HepG2 (cell line): ENCODE data around the gene IGBP1. TPM values are rescaled to one million over a fixed set of nuclear protein-coding genes. Genes with fewer than 3 reads are reported as not detected.

ENCODE experiments used
- CREB1 ChIP-seq, 2 experiments: fragments of 450-650 bp in 1 of 2; IDR thresholded peaks; 2 replicates each; pipeline ENCODE4 v1.6.1; 2016 to 2017; ENCODE audit warnings: control low read depth in 1 of 2, mild to moderate bottlenecking in 1 of 2, missing compliant biosample characterization in 1 of 2, missing genetic modification characterization in 1 of 2
- ESRRA ChIP-seq: sonication (generic); formaldehyde crosslinking; IDR thresholded peaks from 2 replicates; pipeline ENCODE4 v1.5.1; 2020; ENCODE audit warnings: mild to moderate bottlenecking, low read depth, missing genetic modification reagents
- JUN ChIP-seq: sonication (generic); formaldehyde crosslinking; IDR thresholded peaks from 2 replicates; pipeline ENCODE4 v1.4.0; 2020; ENCODE audit warnings: mild to moderate bottlenecking, missing genetic modification reagents
- KDM2A ChIP-seq: sonication (generic); formaldehyde crosslinking; IDR thresholded peaks from 2 replicates; pipeline ENCODE4 v1.4.0; 2020; ENCODE audit warnings: low read depth, missing genetic modification reagents, borderline replicate concordance
- KDM5A ChIP-seq: fragments of 200-600 bp; sonication (generic); IDR thresholded peaks from 2 replicates; pipeline ENCODE4 v1.7.0; 2018; ENCODE audit warnings: antibody characterized with exemption, mild to moderate bottlenecking, low read length, borderline replicate concordance
- MBD4 ChIP-seq: IDR thresholded peaks from 2 replicates; pipeline ENCODE4 v1.6.1; 2012; ENCODE audit warnings: low read length, inconsistent platforms, borderline replicate concordance
- MZF1 ChIP-seq: sonication (generic); formaldehyde crosslinking; IDR thresholded peaks from 2 replicates; pipeline ENCODE4 v1.8.1; 2023; ENCODE audit warnings: mild to moderate bottlenecking, missing genetic modification reagents, borderline replicate concordance
- SAP130 ChIP-seq: IDR thresholded peaks from 2 replicates; pipeline ENCODE4 v1.6.1; 2016; ENCODE audit warnings: low read depth
- TAF15 ChIP-seq: fragments of 200-400 bp; formaldehyde crosslinking; IDR thresholded peaks from one replicate; pipeline ENCODE4 v1.6.1; 2018; ENCODE audit warnings: mild to moderate bottlenecking, low read depth, low read length; ENCODE audit not compliant: poor library complexity, severe bottlenecking
- TEAD3 ChIP-seq: optimal IDR thresholded peaks from 2 replicates; pipeline ENCODE3; 2016; ENCODE audit warnings: borderline replicate concordance
- YY1 ChIP-seq: IDR thresholded peaks from 2 replicates; pipeline ENCODE4 v1.6.1; 2011; ENCODE audit warnings: low read length, low read depth, moderate library complexity, mild to moderate bottlenecking; ENCODE audit not compliant: insufficient read depth, insufficient replicate concordance
- ZBTB21 ChIP-seq: sonication (generic); formaldehyde crosslinking; IDR thresholded peaks from 2 replicates; pipeline ENCODE4 v1.4.0; 2020; ENCODE audit warnings: missing genetic modification reagents
- ZFP82 ChIP-seq: sonication (generic); formaldehyde crosslinking; IDR thresholded peaks from 2 replicates; pipeline ENCODE4 v1.5.1; 2020; ENCODE audit warnings: mild to moderate bottlenecking, missing genetic modification reagents, borderline replicate concordance
- ZMYM3 ChIP-seq: sonication (generic); formaldehyde crosslinking; IDR thresholded peaks from 2 replicates; pipeline ENCODE4 v1.5.1; 2020; ENCODE audit warnings: mild to moderate bottlenecking, missing genetic modification reagents
- ZNF24 ChIP-seq: fragments of 450-650 bp; IDR thresholded peaks from 2 replicates; pipeline ENCODE4 v1.6.1; 2017; ENCODE audit warnings: antibody characterized with exemption, mild to moderate bottlenecking
- ZNF496 ChIP-seq: sonication (generic); formaldehyde crosslinking; IDR thresholded peaks from 2 replicates; pipeline ENCODE4 v1.8.1; 2023; ENCODE audit warnings: mild to moderate bottlenecking, moderate library complexity, missing genetic modification reagents; ENCODE audit not compliant: insufficient replicate concordance
- ZNF547 ChIP-seq: sonication (generic); formaldehyde crosslinking; IDR thresholded peaks from 2 replicates; pipeline ENCODE4 v1.5.1; 2020; ENCODE audit warnings: mild to moderate bottlenecking, missing genetic modification reagents
- ZNF562 ChIP-seq: sonication (generic); formaldehyde crosslinking; IDR thresholded peaks from 2 replicates; pipeline ENCODE4 v1.8.0; 2022; ENCODE audit warnings: missing genetic modification reagents, borderline replicate concordance
- ZNF572 ChIP-seq: sonication (generic); formaldehyde crosslinking; IDR thresholded peaks from 2 replicates; pipeline ENCODE4 v1.5.1; 2020; ENCODE audit warnings: mild to moderate bottlenecking, missing genetic modification reagents
- ZNF713 ChIP-seq: sonication (generic); formaldehyde crosslinking; IDR thresholded peaks from 2 replicates; pipeline ENCODE4 v1.4.0; 2020; ENCODE audit warnings: mild to moderate bottlenecking, missing genetic modification reagents
- polyA plus RNA-seq, 8 experiments: library from polyadenylated mRNA; depleted of rRNA in 3 of 8; stranded (reverse) in 7 of 8; unstranded in 1 of 8; fragments of >200 nt; fragmentation: Illumina TruSeq in 4 of 8; extraction: Trizol in 4 of 8; gene quantifications; 2 replicates each; pipeline versions ENCODE4 v1.2.1 to v1.2.3, GENCODE V29; 2011 to 2016; ENCODE audit warnings: low read depth in 4 of 8, missing spikeins in 1 of 8, mixed read lengths in 1 of 8; ENCODE audit not compliant: insufficient read depth in 1 of 8
- total RNA-seq, 5 experiments: library from RNA; depleted of rRNA; stranded (reverse); fragments of >200 nt; fragmentation: Illumina TruSeq; extraction: Trizol; gene quantifications; 2 replicates each; pipeline ENCODE4 v1.2.3, GENCODE V29; 2016; ENCODE audit warnings: low read depth in 1 of 5
- TF ChIP-seq, protein P1 (sequence below): sonication (generic); formaldehyde crosslinking; IDR thresholded peaks from 2 replicates; pipeline ENCODE4 v1.4.0; 2020; ENCODE audit warnings: missing genetic modification reagents, borderline replicate concordance
- TF ChIP-seq, protein P2 (sequence below): IDR thresholded peaks from 2 replicates; pipeline ENCODE4 v1.6.1; 2016
- TF ChIP-seq, protein P3 (sequence below): sonication (generic); formaldehyde crosslinking; IDR thresholded peaks from 2 replicates; pipeline ENCODE4 v1.8.0; 2022; ENCODE audit warnings: missing genetic modification reagents, mild to moderate bottlenecking, borderline replicate concordance
- TF ChIP-seq, protein P4 (sequence below): sonication (generic); formaldehyde crosslinking; IDR thresholded peaks from 2 replicates; pipeline ENCODE4 v1.4.0; 2020; ENCODE audit warnings: low read depth, mild to moderate bottlenecking, missing genetic modification reagents

Gene IGBP1
- total and polyA plus RNA-seq, 2 of the 13 experiments (the other 11 are each of a cell fraction or from before 2014, with no cell fraction given) = 59.3 to 103 TPM

DNA sequence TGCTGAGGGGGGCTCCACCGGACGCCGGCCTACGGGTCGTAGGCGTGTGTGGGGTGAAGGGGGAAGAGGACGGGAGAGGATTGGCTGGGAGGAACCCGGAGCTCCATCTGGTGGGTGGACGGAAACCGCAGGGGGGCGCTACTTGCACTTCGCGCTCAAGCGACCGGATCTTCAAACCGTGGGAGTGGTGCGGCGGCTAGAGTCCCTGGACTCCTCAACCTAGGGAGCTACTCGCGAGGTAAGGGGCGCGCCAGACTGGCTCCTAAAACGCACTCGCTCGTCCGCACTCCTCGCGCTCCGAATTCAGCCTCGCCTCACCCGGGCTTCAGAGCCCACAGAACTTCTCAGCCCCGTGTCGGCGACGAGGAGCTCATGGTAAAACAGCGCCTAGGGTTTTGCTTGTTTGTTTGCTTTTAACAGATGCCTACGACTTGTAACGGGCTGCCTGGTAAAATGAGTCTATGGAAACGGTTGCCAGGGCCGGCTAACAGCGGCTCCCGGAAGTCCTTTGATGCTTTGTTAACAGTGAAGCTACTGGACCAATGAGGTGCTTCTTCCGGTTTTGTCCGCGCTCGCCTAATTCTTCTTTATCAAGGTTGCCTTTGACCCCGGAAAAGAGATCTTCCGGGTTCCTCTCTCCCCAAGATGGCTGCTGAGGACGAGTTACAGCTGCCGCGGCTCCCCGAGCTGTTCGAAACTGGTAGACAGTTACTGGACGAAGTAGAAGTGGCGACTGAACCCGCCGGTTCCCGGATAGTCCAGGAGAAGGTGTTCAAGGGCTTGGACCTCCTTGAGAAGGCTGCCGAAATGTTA, at the start of gene IGBP1 (continued):
- no peak for TF ChIP-seq TAF15
- 0 out of 2 replicates have a peak, but pooled peaks have one; percentile 21 for TF ChIP-seq ZNF547 (CRISPR knock-in tag)
- TF ChIP-seq ZFP82 (CRISPR knock-in tag) = no peak
- TF ChIP-seq ZNF572 (CRISPR knock-in tag) = no peak
- no peak for TF ChIP-seq ESRRA
- peak; percentile 93 for TF ChIP-seq YY1
- peak; percentile 66 for TF ChIP-seq KDM5A
- no peak for TF ChIP-seq ZMYM3 (CRISPR knock-in tag)
- TF ChIP-seq, protein P1, sequence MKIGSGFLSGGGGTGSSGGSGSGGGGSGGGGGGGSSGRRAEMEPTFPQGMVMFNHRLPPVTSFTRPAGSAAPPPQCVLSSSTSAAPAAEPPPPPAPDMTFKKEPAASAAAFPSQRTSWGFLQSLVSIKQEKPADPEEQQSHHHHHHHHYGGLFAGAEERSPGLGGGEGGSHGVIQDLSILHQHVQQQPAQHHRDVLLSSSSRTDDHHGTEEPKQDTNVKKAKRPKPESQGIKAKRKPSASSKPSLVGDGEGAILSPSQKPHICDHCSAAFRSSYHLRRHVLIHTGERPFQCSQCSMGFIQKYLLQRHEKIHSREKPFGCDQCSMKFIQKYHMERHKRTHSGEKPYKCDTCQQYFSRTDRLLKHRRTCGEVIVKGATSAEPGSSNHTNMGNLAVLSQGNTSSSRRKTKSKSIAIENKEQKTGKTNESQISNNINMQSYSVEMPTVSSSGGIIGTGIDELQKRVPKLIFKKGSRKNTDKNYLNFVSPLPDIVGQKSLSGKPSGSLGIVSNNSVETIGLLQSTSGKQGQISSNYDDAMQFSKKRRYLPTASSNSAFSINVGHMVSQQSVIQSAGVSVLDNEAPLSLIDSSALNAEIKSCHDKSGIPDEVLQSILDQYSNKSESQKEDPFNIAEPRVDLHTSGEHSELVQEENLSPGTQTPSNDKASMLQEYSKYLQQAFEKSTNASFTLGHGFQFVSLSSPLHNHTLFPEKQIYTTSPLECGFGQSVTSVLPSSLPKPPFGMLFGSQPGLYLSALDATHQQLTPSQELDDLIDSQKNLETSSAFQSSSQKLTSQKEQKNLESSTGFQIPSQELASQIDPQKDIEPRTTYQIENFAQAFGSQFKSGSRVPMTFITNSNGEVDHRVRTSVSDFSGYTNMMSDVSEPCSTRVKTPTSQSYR (CRISPR knock-in tag) = no peak
- TF ChIP-seq MBD4 = no peak
- no peak for TF ChIP-seq CREB1 (IDR thresholded peaks at IDR 0.05)
- peak; percentile 40; the same call in 1 of the 2 replicates for TF ChIP-seq CREB1 (CRISPR knock-in tag; IDR thresholded peaks at IDR 0.05)
- no peak for TF ChIP-seq ZNF713 (CRISPR knock-in tag)
- no peak for TF ChIP-seq MZF1 (CRISPR knock-in tag)
- peak; percentile 66; the same call in 1 of the 2 replicates for TF ChIP-seq SAP130 (CRISPR knock-in tag)
- no peak for TF ChIP-seq TEAD3 (CRISPR knock-in tag)
- TF ChIP-seq JUN = no peak
- TF ChIP-seq, protein P2, sequence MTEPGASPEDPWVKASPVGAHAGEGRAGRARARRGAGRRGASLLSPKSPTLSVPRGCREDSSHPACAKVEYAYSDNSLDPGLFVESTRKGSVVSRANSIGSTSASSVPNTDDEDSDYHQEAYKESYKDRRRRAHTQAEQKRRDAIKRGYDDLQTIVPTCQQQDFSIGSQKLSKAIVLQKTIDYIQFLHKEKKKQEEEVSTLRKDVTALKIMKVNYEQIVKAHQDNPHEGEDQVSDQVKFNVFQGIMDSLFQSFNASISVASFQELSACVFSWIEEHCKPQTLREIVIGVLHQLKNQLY (CRISPR knock-in tag) = no peak
- TF ChIP-seq ZNF24 = no peak
- TF ChIP-seq, protein P3, sequence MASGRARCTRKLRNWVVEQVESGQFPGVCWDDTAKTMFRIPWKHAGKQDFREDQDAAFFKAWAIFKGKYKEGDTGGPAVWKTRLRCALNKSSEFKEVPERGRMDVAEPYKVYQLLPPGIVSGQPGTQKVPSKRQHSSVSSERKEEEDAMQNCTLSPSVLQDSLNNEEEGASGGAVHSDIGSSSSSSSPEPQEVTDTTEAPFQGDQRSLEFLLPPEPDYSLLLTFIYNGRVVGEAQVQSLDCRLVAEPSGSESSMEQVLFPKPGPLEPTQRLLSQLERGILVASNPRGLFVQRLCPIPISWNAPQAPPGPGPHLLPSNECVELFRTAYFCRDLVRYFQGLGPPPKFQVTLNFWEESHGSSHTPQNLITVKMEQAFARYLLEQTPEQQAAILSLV = no peak
- TF ChIP-seq KDM2A (CRISPR knock-in tag) = no peak
- TF ChIP-seq, protein P4, sequence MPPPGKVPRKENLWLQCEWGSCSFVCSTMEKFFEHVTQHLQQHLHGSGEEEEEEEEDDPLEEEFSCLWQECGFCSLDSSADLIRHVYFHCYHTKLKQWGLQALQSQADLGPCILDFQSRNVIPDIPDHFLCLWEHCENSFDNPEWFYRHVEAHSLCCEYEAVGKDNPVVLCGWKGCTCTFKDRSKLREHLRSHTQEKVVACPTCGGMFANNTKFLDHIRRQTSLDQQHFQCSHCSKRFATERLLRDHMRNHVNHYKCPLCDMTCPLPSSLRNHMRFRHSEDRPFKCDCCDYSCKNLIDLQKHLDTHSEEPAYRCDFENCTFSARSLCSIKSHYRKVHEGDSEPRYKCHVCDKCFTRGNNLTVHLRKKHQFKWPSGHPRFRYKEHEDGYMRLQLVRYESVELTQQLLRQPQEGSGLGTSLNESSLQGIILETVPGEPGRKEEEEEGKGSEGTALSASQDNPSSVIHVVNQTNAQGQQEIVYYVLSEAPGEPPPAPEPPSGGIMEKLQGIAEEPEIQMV (CRISPR knock-in tag) = no peak
- no peak for TF ChIP-seq ZNF562 (CRISPR knock-in tag)
- TF ChIP-seq ZNF496 (CRISPR knock-in tag) = no peak
- no peak for TF ChIP-seq ZBTB21
